Measurements from ENCODE around the gene SALL3.

SALL3 gene

GRCh38 chr18:78980279-78980771, 707 bp downstream of the SALL3 start:
- DNase-seq (ENCODE audit: low read depth in 2 of 2): no peak

DNA sequence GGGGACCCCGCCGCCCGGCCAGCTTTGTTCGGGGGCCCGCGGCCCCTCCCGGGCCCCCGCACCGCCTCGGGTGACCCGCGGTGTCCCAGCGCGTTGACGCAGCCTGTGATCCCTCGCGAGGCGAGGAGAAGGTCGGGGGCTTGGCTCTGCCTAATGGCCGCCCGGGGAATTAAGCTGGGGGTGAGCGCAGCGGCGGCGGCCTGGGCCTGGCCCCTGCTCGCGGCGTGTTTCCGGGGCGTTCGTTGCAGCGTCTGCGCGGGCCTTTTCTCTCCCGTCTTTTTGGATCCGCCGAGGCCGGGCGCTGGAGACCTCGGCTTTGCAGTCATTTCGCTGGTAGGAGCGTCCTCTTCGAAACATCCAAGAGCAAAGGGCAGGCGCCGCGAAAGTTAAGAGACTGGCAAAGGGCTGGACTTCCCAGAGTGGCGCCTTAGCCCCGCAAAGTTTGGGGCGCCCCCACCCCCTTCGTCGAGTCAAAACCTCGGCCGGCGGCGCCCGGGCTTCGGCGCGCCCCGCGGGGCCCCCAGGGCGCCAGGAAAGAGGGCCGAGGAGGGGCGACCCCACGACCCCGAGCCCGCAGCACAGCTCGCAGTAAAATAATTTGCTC, 1.3 kb downstream of the SALL3 start:
- DNase-seq (ENCODE audit: low read depth in 2 of 2): no peak

- no peak for DNase-seq (ENCODE audit: low read depth in 2 of 2)
Observed at GRCh38 chr18:78981394-78981831, 1.8 kb downstream of the SALL3 start.

GRCh38 chr18:78981989-78982620, 2.5 kb downstream of the SALL3 start:
- no peak for DNase-seq (ENCODE audit: low read depth in 2 of 2)

- no peak for DNase-seq (ENCODE audit: low read depth in 2 of 2)
Observed at GRCh38 chr18:78983512-78983911, 3.9 kb downstream of the SALL3 start.

DNA sequence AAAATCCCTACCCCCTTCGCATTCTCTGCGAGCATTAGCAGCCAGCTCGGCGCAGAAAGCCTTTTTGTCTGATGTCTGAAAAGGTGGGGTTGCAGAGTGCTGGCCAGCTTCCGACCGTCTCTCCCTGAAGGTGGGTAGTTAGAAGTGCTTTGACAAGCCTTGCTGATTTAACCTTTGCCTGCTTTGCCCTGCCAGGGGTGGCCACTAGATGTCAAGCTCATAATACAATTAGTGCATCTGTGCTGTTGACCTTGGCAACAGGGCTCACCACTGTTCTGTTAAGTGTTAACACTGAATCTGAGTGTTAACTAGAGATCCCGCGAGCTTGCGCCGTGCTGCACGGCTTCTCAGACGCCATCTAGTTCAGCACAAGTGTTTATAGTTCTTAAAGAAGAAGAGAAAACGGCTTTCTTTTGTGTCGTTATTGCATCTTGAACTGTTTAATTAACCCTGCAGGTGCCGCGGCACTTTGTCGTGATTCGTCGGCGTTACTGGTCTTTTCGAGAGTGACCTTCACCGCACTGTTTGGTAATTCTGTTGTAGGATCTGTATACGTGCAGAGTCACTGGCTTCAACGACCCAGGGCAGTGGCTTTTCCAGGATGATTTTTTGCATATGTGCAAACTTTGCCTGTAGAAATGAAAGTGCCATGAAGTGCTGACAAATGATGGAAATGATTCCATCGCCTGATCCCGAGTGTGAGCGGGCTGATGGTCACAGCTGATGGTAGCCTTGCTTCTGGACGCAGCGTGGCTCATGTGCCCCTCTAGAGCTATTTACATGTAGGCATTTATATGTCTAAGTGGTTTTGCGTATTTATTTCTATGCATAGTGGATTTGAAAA, 5.5 kb downstream of the SALL3 start:
- DNase-seq (ENCODE audit: low read depth in 2 of 2): no peak

DNA sequence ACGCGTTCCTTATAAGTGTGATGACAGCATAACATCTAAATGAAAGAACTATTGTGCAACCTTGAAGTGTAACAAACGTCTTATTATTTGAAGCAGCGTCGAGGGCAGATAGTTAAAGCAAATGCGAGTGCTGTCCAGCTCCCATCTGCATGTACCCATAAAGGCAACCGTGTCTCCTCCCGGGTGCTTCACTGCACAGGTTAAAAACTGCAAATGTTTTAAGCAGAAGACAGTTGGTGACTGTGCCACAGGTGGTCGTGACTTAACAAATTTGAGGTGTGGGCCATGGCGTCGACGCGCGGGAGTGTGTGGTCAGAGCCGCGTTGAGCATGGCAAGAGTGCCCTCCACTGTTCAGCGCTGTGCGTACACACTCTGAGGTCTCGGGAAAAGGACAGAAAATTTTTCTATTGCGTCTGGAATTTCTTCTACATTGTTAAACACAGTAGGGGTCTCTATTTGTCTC, 6.4 kb downstream of the SALL3 start:
- DNase-seq (ENCODE audit: low read depth in 2 of 2): no peak

GRCh38 chr18:78991446-78991845, 11.8 kb downstream of the SALL3 start:
- DNase-seq (ENCODE audit: low read depth in 2 of 2): no peak

GRCh38 chr18:78992041-78993011, 12.7 kb downstream of the SALL3 start:
- no peak for DNase-seq (ENCODE audit: low read depth in 2 of 2)

DNA sequence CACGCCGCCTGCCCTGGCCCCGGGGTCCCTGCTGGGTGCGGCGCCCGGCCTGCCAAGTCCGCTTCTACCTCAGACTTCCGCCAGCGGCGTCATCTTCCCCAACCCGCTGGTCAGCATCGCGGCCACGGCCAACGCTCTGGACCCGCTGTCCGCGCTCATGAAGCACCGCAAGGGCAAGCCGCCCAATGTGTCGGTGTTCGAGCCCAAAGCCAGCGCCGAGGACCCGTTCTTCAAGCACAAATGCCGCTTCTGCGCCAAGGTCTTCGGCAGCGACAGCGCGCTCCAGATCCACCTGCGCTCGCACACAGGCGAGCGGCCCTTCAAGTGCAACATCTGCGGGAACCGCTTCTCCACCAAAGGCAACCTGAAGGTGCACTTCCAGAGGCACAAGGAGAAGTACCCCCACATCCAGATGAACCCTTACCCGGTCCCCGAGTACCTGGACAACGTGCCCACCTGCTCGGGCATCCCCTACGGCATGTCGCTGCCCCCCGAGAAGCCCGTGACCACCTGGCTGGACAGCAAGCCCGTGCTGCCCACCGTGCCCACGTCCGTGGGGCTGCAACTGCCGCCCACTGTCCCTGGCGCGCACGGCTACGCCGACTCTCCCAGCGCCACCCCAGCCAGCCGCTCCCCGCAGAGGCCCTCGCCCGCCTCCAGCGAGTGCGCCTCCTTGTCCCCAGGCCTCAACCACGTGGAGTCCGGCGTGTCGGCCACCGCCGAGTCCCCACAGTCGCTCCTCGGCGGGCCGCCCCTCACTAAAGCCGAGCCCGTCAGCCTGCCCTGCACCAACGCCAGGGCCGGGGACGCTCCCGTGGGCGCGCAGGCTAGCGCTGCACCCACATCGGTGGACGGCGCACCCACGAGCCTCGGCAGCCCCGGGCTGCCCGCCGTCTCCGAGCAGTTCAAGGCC, 13.7 kb downstream of the SALL3 start:
- no peak for DNase-seq (ENCODE audit: low read depth in 2 of 2)

DNA sequence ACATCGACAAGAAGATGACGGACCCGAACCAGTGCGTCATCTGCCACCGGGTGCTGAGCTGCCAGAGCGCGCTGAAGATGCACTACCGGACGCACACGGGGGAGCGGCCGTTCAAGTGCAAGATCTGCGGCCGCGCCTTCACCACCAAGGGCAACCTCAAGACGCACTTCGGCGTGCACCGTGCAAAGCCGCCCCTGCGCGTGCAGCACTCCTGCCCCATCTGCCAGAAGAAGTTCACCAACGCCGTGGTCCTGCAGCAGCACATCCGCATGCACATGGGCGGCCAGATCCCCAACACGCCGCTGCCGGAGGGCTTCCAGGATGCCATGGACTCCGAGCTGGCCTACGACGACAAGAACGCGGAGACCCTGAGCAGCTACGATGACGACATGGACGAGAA, 14.4 kb downstream of the SALL3 start:
- no peak for DNase-seq (ENCODE audit: low read depth in 2 of 2)

DNA sequence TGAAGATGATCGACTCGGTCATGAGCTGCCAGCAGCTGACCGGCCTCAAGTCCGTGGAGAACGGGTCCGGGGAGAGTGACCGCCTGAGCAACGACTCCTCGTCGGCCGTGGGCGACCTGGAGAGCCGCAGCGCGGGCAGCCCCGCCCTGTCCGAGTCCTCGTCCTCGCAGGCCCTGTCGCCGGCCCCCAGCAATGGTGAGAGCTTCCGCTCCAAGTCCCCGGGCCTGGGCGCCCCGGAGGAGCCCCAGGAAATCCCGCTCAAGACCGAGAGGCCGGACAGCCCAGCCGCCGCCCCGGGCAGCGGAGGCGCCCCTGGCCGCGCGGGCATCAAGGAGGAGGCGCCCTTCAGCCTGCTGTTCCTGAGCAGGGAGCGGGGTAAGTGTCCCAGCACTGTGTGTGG, 14.9 kb downstream of the SALL3 start:
- no peak for DNase-seq (ENCODE audit: low read depth in 2 of 2)

DNA sequence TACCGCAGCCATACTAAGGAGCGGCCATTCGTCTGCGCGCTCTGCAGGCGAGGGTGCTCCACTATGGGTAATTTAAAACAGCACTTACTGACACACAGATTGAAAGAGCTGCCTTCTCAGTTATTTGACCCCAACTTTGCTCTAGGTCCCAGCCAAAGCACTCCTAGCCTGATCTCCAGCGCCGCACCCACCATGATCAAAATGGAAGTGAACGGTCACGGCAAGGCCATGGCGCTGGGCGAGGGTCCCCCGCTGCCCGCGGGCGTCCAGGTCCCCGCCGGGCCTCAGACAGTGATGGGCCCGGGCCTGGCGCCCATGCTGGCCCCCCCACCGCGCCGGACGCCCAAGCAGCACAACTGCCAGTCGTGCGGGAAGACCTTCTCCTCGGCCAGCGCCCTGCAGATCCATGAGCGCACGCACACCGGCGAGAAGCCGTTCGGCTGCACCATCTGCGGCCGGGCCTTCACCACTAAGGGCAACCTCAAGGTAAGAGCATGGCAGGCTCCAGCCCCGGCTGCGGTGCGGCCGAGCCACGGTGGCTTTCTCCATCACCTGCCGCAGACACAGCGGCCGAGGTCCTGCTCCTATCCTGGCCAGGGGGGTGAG, 15.5 kb downstream of the SALL3 start:
- no peak for DNase-seq (ENCODE audit: low read depth in 2 of 2)

GRCh38 chr18:78995740-78996395, 16.2 kb downstream of the SALL3 start:
- no peak for DNase-seq (ENCODE audit: low read depth in 2 of 2)

DNA sequence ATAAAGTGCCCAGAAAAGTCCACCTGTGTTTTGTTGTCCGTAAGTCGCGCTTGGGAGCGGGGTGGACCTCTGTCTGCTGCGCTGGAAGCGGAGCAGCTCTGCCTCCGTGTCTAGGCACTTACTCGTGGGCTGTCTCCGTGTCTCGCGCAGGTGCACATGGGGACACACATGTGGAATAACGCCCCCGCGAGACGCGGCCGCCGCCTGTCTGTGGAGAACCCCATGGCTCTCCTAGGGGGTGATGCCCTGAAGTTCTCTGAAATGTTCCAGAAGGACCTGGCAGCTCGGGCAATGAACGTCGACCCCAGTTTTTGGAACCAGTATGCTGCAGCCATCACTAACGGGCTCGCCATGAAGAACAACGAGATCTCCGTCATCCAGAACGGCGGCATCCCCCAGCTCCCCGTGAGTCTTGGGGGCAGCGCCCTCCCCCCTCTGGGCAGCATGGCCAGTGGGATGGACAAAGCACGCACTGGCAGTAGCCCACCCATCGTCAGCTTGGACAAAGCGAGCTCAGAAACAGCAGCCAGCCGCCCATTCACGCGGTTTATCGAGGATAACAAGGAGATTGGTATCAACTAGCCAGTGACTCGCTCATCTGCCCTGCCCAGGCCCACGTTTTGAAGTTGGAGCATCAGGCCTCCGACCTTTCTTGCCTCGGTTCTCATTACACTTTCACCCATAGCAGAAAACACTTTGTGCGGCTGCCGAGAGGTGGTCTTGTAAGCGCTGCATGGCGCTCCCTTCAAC, 17.3 kb downstream of the SALL3 start:
- no peak for DNase-seq (ENCODE audit: low read depth in 2 of 2)

- no peak for DNase-seq (ENCODE audit: low read depth in 2 of 2)
Observed at GRCh38 chr18:78998371-78999071, 18.9 kb downstream of the SALL3 start.

GRCh38 chr18:78999939-79000338, 20.3 kb downstream of the SALL3 start:
- DNase-seq (ENCODE audit: low read depth in 2 of 2): no peak

DNA sequence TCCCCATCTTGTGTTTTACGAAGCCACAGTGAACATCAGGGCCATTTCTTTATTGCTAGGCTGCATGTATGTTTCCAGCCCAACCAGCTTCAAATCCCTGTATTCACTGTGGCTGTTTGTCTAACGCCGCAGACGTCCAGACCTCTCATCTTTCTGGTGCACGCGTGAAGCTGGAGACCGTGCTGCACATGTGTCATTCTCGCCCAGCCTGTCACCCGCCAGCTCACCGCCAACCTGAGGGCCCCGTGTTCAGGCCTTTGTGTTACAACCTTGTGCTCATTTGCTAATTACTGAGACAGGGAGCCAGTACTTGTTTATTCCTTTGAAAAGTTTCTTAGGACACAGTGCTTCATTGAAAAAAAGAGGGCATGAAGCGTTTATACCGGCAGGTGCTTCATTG, 21.4 kb downstream of the SALL3 start:
- no peak for DNase-seq (ENCODE audit: low read depth in 2 of 2)
